Chondrocyte (in vitro differentiated cells): Measurements from ENCODE around the gene SCT. TPM values are rescaled to one million over a fixed set of nuclear protein-coding genes. Genes with fewer than 3 reads are reported as not detected.

Experiments
- DNase-seq: peaks from one replicate; pipeline ENCODE4 v3.0.0; 2021; ENCODE audit warnings: mixed read lengths, low spot score
- H3K27ac Mint-ChIP-seq: one replicate; pipeline ENCODE4 v1.8.0; 2021; ENCODE audit warnings: mild to moderate bottlenecking, moderate library complexity, mixed read lengths; ENCODE audit not compliant: unreplicated experiment
- H3K27me3 Mint-ChIP-seq: 2 replicates; pipeline ENCODE4 v1.8.0; 2021; ENCODE audit warnings: low read depth, mixed read lengths
- H3K36me3 Mint-ChIP-seq: 2 replicates; pipeline ENCODE4 v1.8.0; 2021; ENCODE audit warnings: low read depth, mixed read lengths
- H3K4me1 Mint-ChIP-seq: 2 replicates; pipeline ENCODE4 v1.8.0; 2021; ENCODE audit warnings: low read depth, mild to moderate bottlenecking, mixed read lengths
- H3K4me3 Mint-ChIP-seq: one replicate; pipeline ENCODE4 v1.8.0; 2021; ENCODE audit warnings: mild to moderate bottlenecking, moderate library complexity, mixed read lengths; ENCODE audit not compliant: unreplicated experiment
- H3K9me3 Mint-ChIP-seq: 2 replicates; pipeline ENCODE4 v1.8.0; 2021; ENCODE audit warnings: low read depth, mixed read lengths
- CTCF ChIP-seq: fragments of 200-600 bp; sonication (generic); IDR thresholded peaks from 2 replicates; pipeline ENCODE4 v1.5.0; 2021; ENCODE audit warnings: antibody characterized with exemption, mild to moderate bottlenecking, moderate library complexity
- long read RNA-seq: library from polyadenylated mRNA; stranded (forward); transcript quantifications from one replicate; pipeline ENCODE4 v2.0.0, GENCODE V29; 2021
- total RNA-seq: library from RNA; stranded (reverse); gene quantifications from 3 replicates; pipeline ENCODE4 v1.2.1, GENCODE V29; 2021

Gene SCT
- 0.72 TPM in 1 of 3 replicates, not detected in the others for total RNA-seq
- long read RNA-seq, result 0 reads

- peak within 1 kb of the TSS; percentile 98 for H3K27ac Mint-ChIP-seq
- no peak within 1 kb of the TSS for H3K4me3 Mint-ChIP-seq
- H3K4me1 Mint-ChIP-seq, result peaks cover 29% of the 10 kb centered on the region
- DNase-seq, result no peak
- no peaks in the 10 kb centered on the region for H3K27me3 Mint-ChIP-seq
- no peaks in the 10 kb centered on the region for H3K9me3 Mint-ChIP-seq
- TF ChIP-seq CTCF, result no peak
- no peaks in the 10 kb centered on the region for H3K36me3 Mint-ChIP-seq
Measured at GRCh38 chr11:626475-627307, at the start of gene SCT. Gene SCT (minus strand): TSS chr11:627181. CDS start chr11:627143, 38 bp downstream.

GRCh38 chr11:674406-674805, 47.4 kb upstream of the SCT start:
- Mint-ChIP-seq H3K4me3 (no peak overlapping the region), H3K4me1 (no peaks in the 10 kb centered on the region)

GRCh38 chr11:673866-674265, 46.9 kb upstream of the SCT start:
- no peak overlapping the region for H3K27ac Mint-ChIP-seq
- H3K4me3 Mint-ChIP-seq, result no peak overlapping the region
- H3K4me1 Mint-ChIP-seq, result no peaks in the 10 kb centered on the region
- no peak for DNase-seq
- peaks cover 27% of the 10 kb centered on the region for H3K36me3 Mint-ChIP-seq
- H3K9me3 Mint-ChIP-seq, result no peaks in the 10 kb centered on the region
- no peak for TF ChIP-seq CTCF
- no peaks in the 10 kb centered on the region for H3K27me3 Mint-ChIP-seq

More at GRCh38 chr11:674406-674805, 47.4 kb upstream of the SCT start:
- no peak for TF ChIP-seq CTCF
- H3K9me3 Mint-ChIP-seq, result no peaks in the 10 kb centered on the region
- no peak for DNase-seq
- peaks cover 27% of the 10 kb centered on the region for H3K36me3 Mint-ChIP-seq
- H3K27ac Mint-ChIP-seq, result no peak overlapping the region
- H3K27me3 Mint-ChIP-seq, result no peaks in the 10 kb centered on the region

- Mint-ChIP-seq H3K4me3 (no peak overlapping the region), H3K4me1 (peaks cover 11% of the 10 kb centered on the region), H3K27me3 (no peaks in the 10 kb centered on the region), H3K27ac (no peak overlapping the region), H3K9me3 (no peaks in the 10 kb centered on the region), H3K36me3 (peaks cover 13% of the 10 kb centered on the region)
- no peak for TF ChIP-seq CTCF
- DNase-seq, result no peak
Measured at GRCh38 chr11:665704-666281, 38.8 kb upstream of the SCT start.

- Mint-ChIP-seq H3K9me3 (no peaks in the 10 kb centered on the region), H3K36me3 (peaks cover 13% of the 10 kb centered on the region), H3K4me1 (peaks cover 11% of the 10 kb centered on the region), H3K27me3 (no peaks in the 10 kb centered on the region), H3K27ac (no peak overlapping the region), H3K4me3 (no peak overlapping the region)
- DNase-seq, result no peak
- no peak for TF ChIP-seq CTCF
Measured at GRCh38 chr11:665062-665703, 38.2 kb upstream of the SCT start.
